K562 (cell line): ENCODE results near the gene IFITM2. TPM values are rescaled to one million over a fixed set of nuclear protein-coding genes. Genes with fewer than 3 reads are reported as not detected.

Source experiments
- BHLHE40 ChIP-seq: IDR thresholded peaks from 2 replicates; pipeline ENCODE4 v1.6.1; 2011; ENCODE audit warnings: low read length, improper control_type of control experiment
- ERF ChIP-seq: fragments of 450-650 bp; formaldehyde crosslinking; IDR thresholded peaks from 2 replicates; pipeline ENCODE4 v1.4.0; 2020; ENCODE audit warnings: mild to moderate bottlenecking, mixed read lengths
- HDAC2 ChIP-seq: fragments of 450-650 bp; IDR thresholded peaks from 2 replicates; pipeline ENCODE4 v1.6.1; 2016; ENCODE audit warnings: mild to moderate bottlenecking
- MAZ ChIP-seq, 2 experiments: fragments of 450-650 bp in 1 of 2; sonication (generic) in 1 of 2; formaldehyde crosslinking; IDR thresholded peaks in 1 of 2; conservative IDR thresholded peaks in 1 of 2; 2 replicates each; pipeline versions ENCODE4 v1.4.0 to v1.5.0; 2020; ENCODE audit warnings: mild to moderate bottlenecking in 1 of 2, missing genetic modification reagents in 1 of 2
- NFRKB ChIP-seq: fragments of 450-650 bp; IDR thresholded peaks from 2 replicates; pipeline ENCODE4 v1.6.1; 2016; ENCODE audit warnings: low read depth
- POLR2AphosphoS5 ChIP-seq: IDR thresholded peaks from 2 replicates; pipeline ENCODE4 v1.6.1; 2011; ENCODE audit warnings: mild to moderate bottlenecking, low read depth, low read length, moderate library complexity; ENCODE audit not compliant: control insufficient read depth, insufficient read depth
- VEZF1 ChIP-seq: fragments of 200-800 bp; sonication (Bioruptor generic); IDR thresholded peaks from 2 replicates; pipeline ENCODE4 v1.6.1; 2017; ENCODE audit warnings: missing genetic modification characterization, missing compliant biosample characterization
- ZNF609 ChIP-seq: sonication (generic); formaldehyde crosslinking; IDR thresholded peaks from 2 replicates; pipeline ENCODE4 v1.8.1; 2023; ENCODE audit warnings: missing genetic modification reagents, mild to moderate bottlenecking, borderline replicate concordance
- polyA plus RNA-seq, 8 experiments: library from polyadenylated mRNA; depleted of rRNA in 4 of 8; stranded (reverse) in 5 of 8; unstranded in 3 of 8; fragments of >200 nt; fragmentation: Nextera tagmentation in 2 of 8; fragmentation: Illumina TruSeq in 1 of 8; extraction: Ambion mirVana in 2 of 8; extraction: Trizol in 1 of 8; gene quantifications; 2 replicates each; pipeline versions ENCODE4 v1.2.1 to v1.2.3, GENCODE V29; 2011 to 2014; ENCODE audit warnings: inconsistent platforms in 1 of 8, missing spikeins in 1 of 8
- total RNA-seq, 7 experiments: library from RNA; depleted of rRNA in 6 of 7; stranded (reverse); fragments of >200 nt in 6 of 7; fragmentation: Illumina TruSeq in 2 of 7; extraction: Trizol in 2 of 7; gene quantifications; 2 replicates each; pipeline versions ENCODE4 v1.2.1 to v1.2.3, GENCODE V29; 2011 to 2021; ENCODE audit warnings: low replicate concordance in 1 of 7
- TF ChIP-seq, protein P1 (sequence below): sonication (generic); formaldehyde crosslinking; IDR thresholded peaks from 2 replicates; pipeline ENCODE4 v1.8.1; 2023; ENCODE audit warnings: mild to moderate bottlenecking, missing genetic modification reagents

The IFITM2 gene
- total and polyA plus RNA-seq, 9 of the 15 experiments (the other 6 are each of a cell fraction or from before 2014, with no cell fraction given), result 52.8 to 4,872 (median 356) TPM

GRCh38 chr11:268716-269145 is 38.9 kb upstream of the IFITM2 start (continued):
- TF ChIP-seq VEZF1 (peak; percentile 44; the same call in 1 of the 2 replicates), NFRKB (peak; percentile 78; the same call in 1 of the 2 replicates), ERF (0 out of 2 replicates have a peak, but pooled peaks have one; percentile 1), BHLHE40 (0 out of 2 replicates have a peak, but pooled peaks have one; percentile 2), ZNF609 (CRISPR knock-in tag) (0 out of 2 replicates have a peak, but pooled peaks have one; percentile 15), HDAC2 (peak; percentile 1; the same call in 1 of the 2 replicates), POLR2AphosphoS5 (0 out of 2 replicates have a peak, but pooled peaks have one; percentile 19), MAZ (CRISPR knock-in tag; conservative IDR thresholded peaks at IDR 0.05 in 1 of 2, IDR thresholded peaks at IDR 0.05 in 1 of 2) (peak in 1 of 2 experiments; percentile 20; a peak in 1 of 4 replicates)
- TF ChIP-seq, protein P1, sequence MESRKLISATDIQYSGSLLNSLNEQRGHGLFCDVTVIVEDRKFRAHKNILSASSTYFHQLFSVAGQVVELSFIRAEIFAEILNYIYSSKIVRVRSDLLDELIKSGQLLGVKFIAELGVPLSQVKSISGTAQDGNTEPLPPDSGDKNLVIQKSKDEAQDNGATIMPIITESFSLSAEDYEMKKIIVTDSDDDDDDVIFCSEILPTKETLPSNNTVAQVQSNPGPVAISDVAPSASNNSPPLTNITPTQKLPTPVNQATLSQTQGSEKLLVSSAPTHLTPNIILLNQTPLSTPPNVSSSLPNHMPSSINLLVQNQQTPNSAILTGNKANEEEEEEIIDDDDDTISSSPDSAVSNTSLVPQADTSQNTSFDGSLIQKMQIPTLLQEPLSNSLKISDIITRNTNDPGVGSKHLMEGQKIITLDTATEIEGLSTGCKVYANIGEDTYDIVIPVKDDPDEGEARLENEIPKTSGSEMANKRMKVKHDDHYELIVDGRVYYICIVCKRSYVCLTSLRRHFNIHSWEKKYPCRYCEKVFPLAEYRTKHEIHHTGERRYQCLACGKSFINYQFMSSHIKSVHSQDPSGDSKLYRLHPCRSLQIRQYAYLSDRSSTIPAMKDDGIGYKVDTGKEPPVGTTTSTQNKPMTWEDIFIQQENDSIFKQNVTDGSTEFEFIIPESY, result 0 out of 2 replicates have a peak, but pooled peaks have one; percentile 22
- TF ChIP-seq, all 486 proteins: peak for 67; not testable (repeated sequence) for 419
